GM12864 (cell line): ENCODE results near the gene ENHO.

Experiments
- DNase-seq: peaks from one replicate; pipeline ENCODE4 v3.0.0-alpha.2; 2011; ENCODE audit warnings: low read depth
- H3K4me3 ChIP-seq: 2 replicates; pipeline ENCODE4 v1.5.1; 2011; ENCODE audit warnings: mild to moderate bottlenecking, low read depth, low read length, control low read depth
- CTCF ChIP-seq: IDR thresholded peaks from 2 replicates; pipeline ENCODE4 v1.5.1; 2011; ENCODE audit warnings: low read depth, mild to moderate bottlenecking, moderate library complexity, low read length, control low read depth, inconsistent platforms; ENCODE audit errors: missing control alignments

The ENHO gene

GRCh38 chr9:34568133-34568532 is 45.3 kb upstream of the ENHO start:
- DNase-seq = no peak
- TF ChIP-seq CTCF = no peak
- no peak overlapping the region for H3K4me3 ChIP-seq

- DNase-seq = no peak
- H3K4me3 ChIP-seq = no peak overlapping the region
- TF ChIP-seq CTCF = no peak
These were observed 44.2 kb upstream of the ENHO start for GRCh38 chr9:34566972-34567371.

GRCh38 chr9:34566322-34566721 is 43.5 kb upstream of the ENHO start:
- no peak for TF ChIP-seq CTCF
- no peak overlapping the region for H3K4me3 ChIP-seq
- DNase-seq = no peak

- H3K4me3 ChIP-seq = no peak overlapping the region
- no peak for TF ChIP-seq CTCF
- no peak for DNase-seq
These were observed 43.1 kb upstream of the ENHO start for GRCh38 chr9:34565856-34566255.

GRCh38 chr9:34564617-34565016 is 41.8 kb upstream of the ENHO start:
- DNase-seq = no peak
- H3K4me3 ChIP-seq = no peak overlapping the region
- no peak for TF ChIP-seq CTCF

GRCh38 chr9:34563262-34563661 is 40.5 kb upstream of the ENHO start:
- no peak for DNase-seq
- TF ChIP-seq CTCF = no peak
- no peak overlapping the region for H3K4me3 ChIP-seq

GRCh38 chr9:34562135-34562745 is 39.5 kb upstream of the ENHO start:
- DNase-seq = no peak
- H3K4me3 ChIP-seq = no peak overlapping the region
- TF ChIP-seq CTCF = peak; percentile 80
